Transverse colon (tissue), 4 donors: ENCODE results near the gene IP6K1. TPM values are rescaled to one million over a fixed set of nuclear protein-coding genes. Genes with fewer than 3 reads are reported as not detected.
A peak's percentile ranks its signal among the peaks of the same experiment; 100 is the strongest.

Source experiments
- DNase-seq: peaks from one replicate; pipeline ENCODE4 v3.0.0-alpha.2; 2019
- H3K27ac ChIP-seq, 4 donors: fragments of 200-600 bp; sonication (generic); 2 replicates each; pipeline ENCODE4 v1.5.1; 2016 to 2018; ENCODE audit warnings: inconsistent platforms in 4 of 4
- H3K27me3 ChIP-seq: fragments of 200-600 bp; sonication (generic); 2 replicates; pipeline ENCODE4 v1.5.1; 2017; ENCODE audit warnings: inconsistent platforms
- H3K36me3 ChIP-seq, 4 donors: fragments of 200-600 bp; sonication (generic); 2 replicates each; pipeline ENCODE4 v1.5.1; 2017 to 2019; ENCODE audit warnings: inconsistent platforms in 4 of 4
- H3K4me1 ChIP-seq, 4 donors: fragments of 200-600 bp; sonication (generic); 2 replicates each; pipeline ENCODE4 v1.5.1; 2017 to 2020; ENCODE audit warnings: inconsistent platforms in 4 of 4
- H3K4me3 ChIP-seq, 4 donors: fragments of 200-600 bp; sonication (generic); 1 replicate in 1 of 4; 2 replicates in 3 of 4; pipeline versions ENCODE4 v1.5.1 to v1.6.1; 2017 to 2019; ENCODE audit warnings: inconsistent platforms in 4 of 4
- H3K9me3 ChIP-seq, 2 donors: fragments of 200-600 bp; sonication (generic); 2 replicates each; pipeline ENCODE4 v1.5.1; 2017 to 2019; ENCODE audit warnings: inconsistent platforms in 2 of 2
- EP300 ChIP-seq: sonication (generic); formaldehyde crosslinking; IDR thresholded peaks from one replicate; pipeline ENCODE4 v1.6.1; 2017; ENCODE audit warnings: antibody characterized with exemption, low read depth
- POLR2A ChIP-seq: fragments of 450-650 bp; IDR thresholded peaks from one replicate; pipeline ENCODE4 v1.6.1; 2016; ENCODE audit warnings: antibody characterized with exemption, mild to moderate bottlenecking, moderate library complexity
- POLR2AphosphoS5 ChIP-seq, 3 donors: sonication (generic); formaldehyde crosslinking; IDR thresholded peaks; one replicate each; pipeline ENCODE4 v1.6.1; 2016; ENCODE audit warnings: antibody characterized with exemption in 3 of 3
- WGBS, 2 donors: methylation state at CpG; one replicate each; pipeline ENCODE4 v1.1.5; 2018; ENCODE audit warnings: low coverage in 1 of 2; 5-methylcytosine and 5-hydroxymethylcytosine counted together
- in situ Hi-C, 4 donors: fragments of 200-750 bp; cut with MboI; loops; one replicate each; pipeline versions ENCODE4 v1.15.0 to v1.15.1; 2017; ENCODE audit warnings: low sequenced_read_pairs in 3 of 4, low pct_ligation_motif_present in 1 of 4, low pct_unique_long_range_greater_than_20kb in 1 of 4
- intact Hi-C: fragments of 100-400 bp; cut with DNase I; formaldehyde crosslinking; loops from one replicate; pipeline ENCODE4 v1.15.1; 2023; ENCODE audit warnings: low total_unique reads
- total RNA-seq, 4 donors: library from RNA; depleted of rRNA; stranded (reverse); fragments of >200 nt; gene quantifications; one replicate each; pipeline ENCODE4 v1.1.0, GENCODE V29; 2016
- TF ChIP-seq, protein P1 (sequence below), 5 experiments: fragments of 200-600 bp in 3 of 5; fragments of 450-650 bp in 2 of 5; sonication (generic) in 3 of 5; IDR thresholded peaks; 1 replicate in 2 of 5; 2 replicates in 3 of 5; pipeline ENCODE4 v1.5.1; 2016 to 2017; ENCODE audit warnings: antibody characterized with exemption in 5 of 5, inconsistent platforms in 3 of 5, mild to moderate bottlenecking in 2 of 5, moderate library complexity in 1 of 5

IP6K1 gene
- total RNA-seq, 4 donors from 2014 or later = 20.5 to 40.7 (median 39.7) TPM

DNA sequence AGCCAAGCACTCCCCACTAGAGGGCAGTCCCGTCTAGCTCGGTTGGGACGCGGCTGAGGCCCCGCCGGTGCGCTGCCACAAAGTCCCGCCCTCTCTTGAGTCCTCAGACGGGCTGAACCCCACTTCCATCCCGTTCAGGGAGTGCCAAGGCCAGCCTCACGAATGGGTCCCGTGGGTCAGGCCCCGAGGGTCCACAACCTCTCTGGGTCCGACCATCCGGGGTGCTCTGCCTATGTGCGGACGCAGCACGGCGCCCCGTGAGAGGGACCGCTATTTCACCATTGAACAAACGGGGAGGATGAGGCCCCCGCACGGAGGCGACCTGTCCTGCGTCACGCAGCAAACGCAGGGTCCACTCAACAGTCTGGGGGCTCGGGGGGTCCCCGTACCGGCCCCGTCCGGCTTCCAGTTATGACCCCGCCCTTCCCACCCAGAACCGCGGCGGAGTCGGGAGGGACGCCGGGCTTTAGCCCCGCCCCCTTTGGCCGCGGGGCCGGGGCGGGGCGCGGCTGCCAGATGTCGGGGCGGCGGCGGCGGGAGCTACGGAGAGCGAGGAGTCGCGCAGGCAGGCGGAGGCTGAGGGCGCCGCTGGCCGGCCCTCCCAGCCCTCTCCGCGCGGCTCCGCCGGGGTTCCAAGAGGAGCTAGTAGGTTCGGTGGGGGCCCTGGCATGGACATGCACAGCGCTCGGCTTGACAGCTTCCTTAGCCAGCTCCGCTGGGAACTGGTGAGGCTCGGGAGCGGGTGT is 16.6 kb upstream of the IP6K1 start, which contains the start of gene INKA1:
Gene INKA1, plus strand, starts transcription at position 543 of the 746 bp plus-strand sequence. Its CDS starts 132 bp downstream, at position 675.
- WGBS, 2 donors = 0% methylated on average over 30 of the region's 71 CpGs; no CpG with 5 or more reads in 1 of the 2 donors
- Histone ChIP-seq H3K27me3 (no peaks in the 10 kb centered on the region), H3K4me1 (peaks cover 0 to 30% (median 24%) of the 10 kb centered on the region in 4 donors), H3K4me3 (peak within 1 kb of the TSS; percentile 75 to 96 (median 83)), H3K36me3 (no peaks in the 10 kb centered on the region), H3K27ac (peak within 1 kb of the TSS; percentile 83 to 99 (median 94)), H3K9me3 (no peaks in the 10 kb centered on the region)
- intact Hi-C loops = loop anchor here (1.0 kb wide), 1 partner anchor 36 kb away; no protein-coding TSS in a partner anchor
- DNase-seq = peak; percentile 93
- in situ Hi-C loops = no loop called here
- TF ChIP-seq EP300 (no peak), POLR2A (peak; percentile 41), POLR2AphosphoS5 (IDR thresholded peaks at IDR 0.05) (peak; percentile 21 to 73 (median 51))
- TF ChIP-seq, protein P1, sequence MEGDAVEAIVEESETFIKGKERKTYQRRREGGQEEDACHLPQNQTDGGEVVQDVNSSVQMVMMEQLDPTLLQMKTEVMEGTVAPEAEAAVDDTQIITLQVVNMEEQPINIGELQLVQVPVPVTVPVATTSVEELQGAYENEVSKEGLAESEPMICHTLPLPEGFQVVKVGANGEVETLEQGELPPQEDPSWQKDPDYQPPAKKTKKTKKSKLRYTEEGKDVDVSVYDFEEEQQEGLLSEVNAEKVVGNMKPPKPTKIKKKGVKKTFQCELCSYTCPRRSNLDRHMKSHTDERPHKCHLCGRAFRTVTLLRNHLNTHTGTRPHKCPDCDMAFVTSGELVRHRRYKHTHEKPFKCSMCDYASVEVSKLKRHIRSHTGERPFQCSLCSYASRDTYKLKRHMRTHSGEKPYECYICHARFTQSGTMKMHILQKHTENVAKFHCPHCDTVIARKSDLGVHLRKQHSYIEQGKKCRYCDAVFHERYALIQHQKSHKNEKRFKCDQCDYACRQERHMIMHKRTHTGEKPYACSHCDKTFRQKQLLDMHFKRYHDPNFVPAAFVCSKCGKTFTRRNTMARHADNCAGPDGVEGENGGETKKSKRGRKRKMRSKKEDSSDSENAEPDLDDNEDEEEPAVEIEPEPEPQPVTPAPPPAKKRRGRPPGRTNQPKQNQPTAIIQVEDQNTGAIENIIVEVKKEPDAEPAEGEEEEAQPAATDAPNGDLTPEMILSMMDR (IDR thresholded peaks at IDR 0.05) = peak; percentile 78 to 95 (median 89)

- Histone ChIP-seq H3K4me3 (no peak overlapping the region), H3K27me3 (no peaks in the 10 kb centered on the region), H3K9me3 (no peaks in the 10 kb centered on the region), H3K36me3 (no peaks in the 10 kb centered on the region), H3K27ac (no peak overlapping the region), H3K4me1 (peaks cover 0 to 28% (median 21%) of the 10 kb centered on the region in 4 donors)
- TF ChIP-seq POLR2AphosphoS5 (IDR thresholded peaks at IDR 0.05) (no peak), EP300 (no peak), POLR2A (no peak)
- TF ChIP-seq, protein P1 (IDR thresholded peaks at IDR 0.05) = no peak
- WGBS, 2 donors = 93 to 100% methylated on average over 1 to 2 of the region's 2 CpGs
- intact Hi-C loops (no loop called here), in situ Hi-C loops (no loop called here)
- DNase-seq = no peak
Measured at GRCh38 chr3:49801160-49801559, 14.8 kb upstream of the IP6K1 start.

DNA sequence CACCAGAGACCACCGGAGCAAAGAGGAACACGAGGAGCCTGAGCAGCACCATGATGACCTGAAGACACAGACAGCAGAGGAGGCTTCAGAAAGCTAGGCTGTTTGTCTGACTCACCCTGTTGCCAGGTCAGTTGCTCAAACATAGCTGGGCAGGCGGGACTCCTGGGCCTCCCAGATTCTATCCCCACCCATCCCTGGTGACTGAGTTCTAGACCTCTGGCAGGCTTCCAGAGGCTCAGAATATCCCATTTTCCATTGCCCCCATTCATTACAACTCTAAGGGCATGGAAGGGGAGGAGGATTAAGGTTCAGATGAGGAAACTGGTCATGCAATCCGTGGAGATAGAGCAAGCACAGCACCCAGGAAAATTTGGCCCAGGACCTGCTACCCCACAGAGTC is 13.4 kb upstream of the IP6K1 start, which contains the start of gene CDHR4:
Gene CDHR4, minus strand, starts transcription at position 113 of the 400 bp plus-strand sequence. Its CDS starts 61 bp downstream, at position 52.
- Histone ChIP-seq H3K36me3 (no peaks in the 10 kb centered on the region), H3K27ac (no peak within 1 kb of the TSS), H3K9me3 (no peaks in the 10 kb centered on the region), H3K4me3 (no peak within 1 kb of the TSS), H3K4me1 (peaks cover 0 to 15% (median 14%) of the 10 kb centered on the region in 4 donors), H3K27me3 (no peaks in the 10 kb centered on the region)
- no peak for DNase-seq
- in situ Hi-C loops (no loop called here), intact Hi-C loops (no loop called here)
- TF ChIP-seq, protein P1 (IDR thresholded peaks at IDR 0.05) = no peak
- 70% methylated on average over 4 of the region's 4 CpGs; no CpG with 5 or more reads in 1 of the 2 donors for WGBS, 2 donors

- H3K27me3 ChIP-seq = no peaks in the 10 kb centered on the region
- 59% methylated on average over 1 of the region's 1 CpG; no CpG with 5 or more reads in 1 of the 2 donors for WGBS, 2 donors
- intact Hi-C loops (no loop called here), in situ Hi-C loops (no loop called here)
- H3K9me3 ChIP-seq = no peaks in the 10 kb centered on the region
- H3K27ac ChIP-seq = no peak overlapping the region
- no peak for DNase-seq
- no peaks in the 10 kb centered on the region for H3K36me3 ChIP-seq
- H3K4me3 ChIP-seq = no peak overlapping the region
- no peak for TF ChIP-seq EP300
- no peak for TF ChIP-seq POLR2AphosphoS5 (IDR thresholded peaks at IDR 0.05)
- TF ChIP-seq, protein P1 (IDR thresholded peaks at IDR 0.05) = no peak
- no peak for TF ChIP-seq POLR2A
- H3K4me1 ChIP-seq = peaks cover 0 to 10% (median 8%) of the 10 kb centered on the region in 4 donors
Measured at GRCh38 chr3:49799105-49799504, 12.8 kb upstream of the IP6K1 start.
